Esophagus muscularis mucosa (tissue), 3 donors: ENCODE measurements around the gene KASH5.

Experiments used
- POLR2A ChIP-seq: fragments of 450-650 bp; IDR thresholded peaks from one replicate; pipeline ENCODE4 v1.6.1; 2017; ENCODE audit warnings: antibody characterized with exemption, moderate library complexity, mild to moderate bottlenecking, low read depth
- TF ChIP-seq, protein P1 (sequence below), 3 experiments: fragments of 200-600 bp in 2 of 3; fragments of 450-650 bp in 1 of 3; sonication (generic) in 2 of 3; IDR thresholded peaks; one replicate each; pipeline ENCODE4 v1.5.1; 2017 to 2019; ENCODE audit warnings: antibody characterized with exemption in 3 of 3, mild to moderate bottlenecking in 2 of 3, moderate library complexity in 1 of 3

DNA sequence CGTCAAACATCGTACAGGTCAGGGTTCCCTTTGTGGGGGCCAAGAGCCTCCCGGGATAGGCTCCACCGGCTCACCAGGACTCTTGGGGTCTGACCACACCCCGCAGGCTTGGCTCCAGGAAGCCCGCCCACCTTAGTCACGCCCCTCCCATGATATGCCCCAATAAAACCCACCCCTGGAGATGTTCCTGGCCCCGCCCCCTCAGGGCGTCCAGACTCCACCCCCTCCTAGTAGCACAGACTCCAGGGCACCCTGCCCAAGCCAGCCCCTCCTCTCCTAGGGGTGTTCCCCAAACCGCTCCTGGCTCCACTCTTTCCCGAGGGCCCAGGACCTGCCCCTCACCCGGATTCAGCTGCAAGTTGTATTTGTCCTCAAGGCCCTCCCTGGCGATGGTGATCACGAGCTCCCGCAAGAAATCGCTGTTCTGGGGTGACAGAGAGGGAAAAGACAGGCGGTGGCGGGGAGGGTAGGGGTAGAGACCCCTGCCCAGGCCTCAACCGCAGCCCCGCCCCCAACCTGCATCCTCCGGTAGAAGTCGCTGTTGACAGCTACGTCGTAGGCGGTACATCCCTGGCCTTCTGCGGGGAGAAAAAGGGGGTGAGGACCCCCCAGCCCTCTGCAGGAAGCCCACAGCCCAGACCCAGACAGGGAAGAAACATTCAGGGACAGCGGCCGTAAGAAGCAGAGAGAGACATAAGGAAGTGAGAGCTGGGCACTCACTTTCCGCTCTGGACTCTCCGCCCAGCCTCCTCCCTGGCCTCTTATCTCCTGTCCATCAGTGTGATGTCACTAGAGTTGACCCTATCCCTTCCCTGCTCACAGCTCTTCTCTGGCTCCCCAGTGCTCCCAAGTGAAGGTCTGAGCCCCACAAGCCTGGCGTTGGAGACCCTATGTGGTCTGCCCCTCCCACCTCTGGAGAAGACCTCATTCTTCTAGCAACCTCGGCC, 59.7 kb downstream of the KASH5 start:
- TF ChIP-seq, protein P1, sequence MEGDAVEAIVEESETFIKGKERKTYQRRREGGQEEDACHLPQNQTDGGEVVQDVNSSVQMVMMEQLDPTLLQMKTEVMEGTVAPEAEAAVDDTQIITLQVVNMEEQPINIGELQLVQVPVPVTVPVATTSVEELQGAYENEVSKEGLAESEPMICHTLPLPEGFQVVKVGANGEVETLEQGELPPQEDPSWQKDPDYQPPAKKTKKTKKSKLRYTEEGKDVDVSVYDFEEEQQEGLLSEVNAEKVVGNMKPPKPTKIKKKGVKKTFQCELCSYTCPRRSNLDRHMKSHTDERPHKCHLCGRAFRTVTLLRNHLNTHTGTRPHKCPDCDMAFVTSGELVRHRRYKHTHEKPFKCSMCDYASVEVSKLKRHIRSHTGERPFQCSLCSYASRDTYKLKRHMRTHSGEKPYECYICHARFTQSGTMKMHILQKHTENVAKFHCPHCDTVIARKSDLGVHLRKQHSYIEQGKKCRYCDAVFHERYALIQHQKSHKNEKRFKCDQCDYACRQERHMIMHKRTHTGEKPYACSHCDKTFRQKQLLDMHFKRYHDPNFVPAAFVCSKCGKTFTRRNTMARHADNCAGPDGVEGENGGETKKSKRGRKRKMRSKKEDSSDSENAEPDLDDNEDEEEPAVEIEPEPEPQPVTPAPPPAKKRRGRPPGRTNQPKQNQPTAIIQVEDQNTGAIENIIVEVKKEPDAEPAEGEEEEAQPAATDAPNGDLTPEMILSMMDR (IDR thresholded peaks at IDR 0.05): no peak
- no peak for TF ChIP-seq POLR2A
